PC-3 (cell line): ENCODE data around the gene EGLN1. TPM values are rescaled to one million over a fixed set of nuclear protein-coding genes. Genes with fewer than 3 reads are reported as not detected.

Experiments used
- ATAC-seq: fragments of 200-7000 bp; cut with Tn5 transposase; 2 replicates; pipeline ENCODE4 v1.9.1; 2020; ENCODE audit warnings: mild to moderate bottlenecking, moderate library complexity
- BruUV-seq: library from RNA; stranded (reverse); fragments of 400-500 nt; replicated peaks from 2 replicates; lab custom pipeline; 2021; lab: Mats Ljungman, UMichigan
- CTCF ChIA-PET: fragments of 300-600 bp; sonication (Branson Sonifier 250); formaldehyde crosslinking; loops from one replicate; lab custom pipeline; 2022; ENCODE audit warnings: antibody characterized with exemption; lab: Charles Lee
- POLR2A ChIA-PET: fragments of 300-600 bp; sonication (Branson Sonifier 250); formaldehyde crosslinking; loops from one replicate; lab custom pipeline; 2022; ENCODE audit warnings: antibody characterized with exemption; ENCODE audit not compliant: unreplicated experiment; lab: Charles Lee
- DNase-seq: peaks from one replicate; pipeline ENCODE4 v3.0.0-alpha.2; 2015
- H2AFZ ChIP-seq: fragments of 300-600 bp; sonication (generic); 2 replicates; pipeline ENCODE4 v1.6.0; 2016; ENCODE audit warnings: antibody characterized with exemption, low read length
- H3F3A ChIP-seq: fragments of 300-600 bp; sonication (generic); one replicate; pipeline ENCODE4 v1.6.0; 2017; ENCODE audit warnings: antibody characterized with exemption, low read length, control low read depth, mild to moderate bottlenecking; ENCODE audit not compliant: unreplicated experiment
- H3K27ac ChIP-seq: fragments of 300-600 bp; sonication (generic); 2 replicates; pipeline ENCODE4 v1.5.1; 2016; ENCODE audit warnings: mild to moderate bottlenecking, low read length
- H3K27me3 ChIP-seq: fragments of 300-600 bp; sonication (generic); 2 replicates; pipeline ENCODE4 v1.6.1; 2016; ENCODE audit warnings: low read length, mixed read lengths
- H3K36me3 ChIP-seq: fragments of 300-600 bp; sonication (generic); 2 replicates; pipeline ENCODE4 v1.6.1; 2016; ENCODE audit warnings: low read depth, mixed run types, low read length, mixed read lengths
- H3K4me1 ChIP-seq: fragments of 300-600 bp; sonication (generic); 2 replicates; pipeline ENCODE4 v1.5.1; 2016; ENCODE audit warnings: low read length; ENCODE audit not compliant: insufficient read depth
- H3K4me2 ChIP-seq: fragments of 300-600 bp; sonication (generic); 2 replicates; pipeline ENCODE4 v1.6.0; 2016; ENCODE audit warnings: low read length
- H3K4me3 ChIP-seq: fragments of 300-600 bp; sonication (generic); 2 replicates; pipeline ENCODE4 v1.5.1; 2016; ENCODE audit warnings: mild to moderate bottlenecking, low read length, mixed read lengths
- H3K79me2 ChIP-seq: fragments of 300-600 bp; sonication (generic); 2 replicates; pipeline ENCODE4 v1.6.1; 2017; ENCODE audit warnings: low read length, mixed read lengths
- H3K9ac ChIP-seq: fragments of 300-600 bp; sonication (generic); 2 replicates; pipeline ENCODE4 v1.6.0; 2016; ENCODE audit warnings: mild to moderate bottlenecking, low read length
- H3K9me2 ChIP-seq: fragments of 300-600 bp; sonication (generic); replicated peaks from 2 replicates; pipeline ENCODE4 v1.6.1; 2016; ENCODE audit warnings: mixed run types, low read length, mixed read lengths
- H3K9me3 ChIP-seq: fragments of 300-600 bp; sonication (generic); 2 replicates; pipeline ENCODE4 v1.6.1; 2016; ENCODE audit warnings: low read length, mixed read lengths
- H4K20me1 ChIP-seq: fragments of 300-600 bp; sonication (generic); 2 replicates; pipeline ENCODE4 v1.6.1; 2016; ENCODE audit warnings: low read length, mixed read lengths
- CTCF ChIP-seq: fragments of 300-600 bp; sonication (generic); conservative IDR thresholded peaks from 2 replicates; pipeline ENCODE4 v1.5.1; 2017; ENCODE audit warnings: antibody characterized with exemption, low read depth, mild to moderate bottlenecking, low read length
- EZH2 ChIP-seq: fragments of 300-600 bp; sonication (generic); IDR thresholded peaks from one replicate; pipeline ENCODE4 v1.6.1; 2017; ENCODE audit warnings: antibody characterized with exemption, mild to moderate bottlenecking, low read length; ENCODE audit not compliant: unreplicated experiment
- EZH2phosphoT487 ChIP-seq: fragments of 300-600 bp; sonication (generic); IDR thresholded peaks from 2 replicates; pipeline ENCODE4 v1.6.1; 2018; ENCODE audit warnings: mild to moderate bottlenecking, antibody characterized with exemption, low read length, borderline replicate concordance
- intact Hi-C: fragments of 100-400 bp; cut with micrococcal nuclease; formaldehyde crosslinking; loops from 2 replicates; pipeline ENCODE4 v1.9.0; 2023
- total RNA-seq: library from RNA; depleted of rRNA; stranded (reverse); fragments of >200 nt; gene quantifications from 2 replicates; pipeline ENCODE4 v1.2.3, GENCODE V29; 2014

EGLN1 gene
- total RNA-seq, 1 experiment from 2014 or later = 37.0 TPM

- no peak overlapping the region for H3K4me2 ChIP-seq
- peaks cover 37% of the 10 kb centered on the region for H4K20me1 ChIP-seq
- TF ChIP-seq EZH2 = no peak
- no peak for TF ChIP-seq EZH2phosphoT487
- TF ChIP-seq CTCF = no peak
- H3K79me2 ChIP-seq = peaks cover 94% of the 10 kb centered on the region
- peaks cover 30% of the 10 kb centered on the region for H3K4me1 ChIP-seq
- ChIA-PET POLR2A (no interaction called here), CTCF (no interaction called here)
- H2AFZ ChIP-seq = no peak overlapping the region
- no peaks in the 10 kb centered on the region for H3F3A ChIP-seq
- no peak overlapping the region for H3K27ac ChIP-seq
- ATAC-seq (no peak), DNase-seq (no peak)
- no peaks in the 10 kb centered on the region for H3K9me3 ChIP-seq
- intact Hi-C loops = no loop called here
- H3K9me2 ChIP-seq = no peaks in the 10 kb centered on the region
- H3K27me3 ChIP-seq = no peaks in the 10 kb centered on the region
- no peak overlapping the region for H3K9ac ChIP-seq
- no peaks in the 10 kb centered on the region for H3K36me3 ChIP-seq
- H3K4me3 ChIP-seq = no peak overlapping the region
- no TSS peak for BruUV-seq
Observed at GRCh38 chr1:231411036-231411531, 11.0 kb downstream of the EGLN1 start.

- no peak for ATAC-seq
- no peak overlapping the region for H3K4me2 ChIP-seq
- no peak overlapping the region for H3K9ac ChIP-seq
- DNase-seq = peak; percentile 1
- TF ChIP-seq EZH2phosphoT487 (no peak), EZH2 (no peak), CTCF (no peak)
- H3F3A ChIP-seq = no peaks in the 10 kb centered on the region
- H3K27ac ChIP-seq = no peak overlapping the region
- H4K20me1 ChIP-seq = peaks cover 37% of the 10 kb centered on the region
- H3K4me1 ChIP-seq = peaks cover 30% of the 10 kb centered on the region
- no peaks in the 10 kb centered on the region for H3K27me3 ChIP-seq
- ChIA-PET POLR2A (no interaction called here), CTCF (no interaction called here)
- no peaks in the 10 kb centered on the region for H3K9me2 ChIP-seq
- H3K4me3 ChIP-seq = no peak overlapping the region
- no peak overlapping the region for H2AFZ ChIP-seq
- H3K79me2 ChIP-seq = peaks cover 92% of the 10 kb centered on the region
- intact Hi-C loops = no loop called here
- BruUV-seq = no TSS peak
- H3K9me3 ChIP-seq = no peaks in the 10 kb centered on the region
- H3K36me3 ChIP-seq = no peaks in the 10 kb centered on the region
Observed at GRCh38 chr1:231410036-231410612, 12.0 kb downstream of the EGLN1 start.

DNA sequence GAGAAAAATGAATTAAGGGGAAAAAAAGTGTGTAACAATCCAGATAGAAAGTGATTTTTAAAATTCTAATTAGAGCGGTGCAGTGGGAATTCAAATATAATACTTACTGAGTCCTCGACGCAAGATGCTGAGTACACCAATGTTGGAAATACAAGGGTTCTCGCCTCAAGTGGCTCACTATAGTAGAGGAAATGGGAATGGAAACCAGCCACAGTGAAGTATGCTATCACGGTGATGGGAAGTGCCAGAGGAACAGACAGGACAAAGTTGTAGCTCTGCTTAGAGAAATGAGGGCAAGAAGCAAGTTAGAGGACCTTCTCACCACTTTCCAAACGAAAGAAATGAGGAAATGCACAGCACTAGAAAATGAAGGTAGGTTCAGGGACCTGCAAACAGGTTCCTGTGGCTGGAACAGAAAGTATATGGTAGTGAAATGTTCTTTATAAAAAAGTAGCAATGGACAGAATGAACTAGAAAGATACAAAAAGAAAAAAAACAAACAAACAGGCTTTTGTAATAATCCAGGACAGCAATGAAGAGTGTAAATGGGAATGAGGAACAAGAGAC lies 13.5 kb downstream of the EGLN1 start:
- H3F3A ChIP-seq = no peaks in the 10 kb centered on the region
- no peak overlapping the region for H3K9ac ChIP-seq
- ChIA-PET CTCF (no interaction called here), POLR2A (no interaction called here)
- peaks cover 30% of the 10 kb centered on the region for H3K4me1 ChIP-seq
- H3K9me2 ChIP-seq = no peaks in the 10 kb centered on the region
- no TSS peak for BruUV-seq
- H3K27me3 ChIP-seq = no peaks in the 10 kb centered on the region
- TF ChIP-seq EZH2phosphoT487 (no peak), CTCF (no peak)
- DNase-seq = no peak
- H3K27ac ChIP-seq = peak overlapping the region; percentile 60
- H3K79me2 ChIP-seq = peaks cover 88% of the 10 kb centered on the region
- peak overlapping the region; percentile 43 for H3K4me3 ChIP-seq
- H3K36me3 ChIP-seq = no peaks in the 10 kb centered on the region
- intact Hi-C loops = loop anchor here (1.0 kb wide), 1 partner anchor 10 kb away; no protein-coding TSS in a partner anchor
- ATAC-seq = peak; percentile 4; the same call in 1 of the 2 replicates
- H4K20me1 ChIP-seq = peaks cover 30% of the 10 kb centered on the region
- H3K9me3 ChIP-seq = no peaks in the 10 kb centered on the region
- H3K4me2 ChIP-seq = peak overlapping the region; percentile 73
- no peak overlapping the region for H2AFZ ChIP-seq
